Body of pancreas (tissue), 4 donors: ENCODE results near the gene NUTM1.

Source experiments
- CTCF ChIP-seq, 7 experiments: fragments of 450-650 bp in 4 of 7; fragments of 200-600 bp in 3 of 7; sonication (generic) in 3 of 7; IDR thresholded peaks; one replicate each; pipeline ENCODE4 v1.5.1; 2016 to 2019; ENCODE audit warnings: antibody characterized with exemption in 7 of 7
- POLR2A ChIP-seq, 3 donors: fragments of 450-650 bp; IDR thresholded peaks; one replicate each; pipeline ENCODE4 v1.6.1; 2016; ENCODE audit warnings: antibody characterized with exemption in 3 of 3, mild to moderate bottlenecking in 2 of 3

- TF ChIP-seq POLR2A (IDR thresholded peaks at IDR 0.05) = no peak
- no peak for TF ChIP-seq CTCF (IDR thresholded peaks at IDR 0.05)
Measured at GRCh38 chr15:34348735-34349300, 5.7 kb downstream of the NUTM1 start.
